Kidney capillary endothelial cell (primary cell): Measurements from ENCODE around the gene CLASP1.
"Not testable (repeated sequence)": the region's sequence is repeated elsewhere in the genome, so short reads cannot be mapped to it uniquely, and the experiment has no call there.

Experiments used
- DNase-seq: peaks from one replicate; pipeline ENCODE4 v3.0.0-alpha.2; 2018; ENCODE audit warnings: low spot score

Gene CLASP1

GRCh38 chr2:121649149-121649595 is at the start of gene CLASP1:
CLASP1 (minus strand) TSS chr2:121649462; CDS start chr2:121605895, 43,567 bp downstream.
- peak; percentile 14 for DNase-seq

DNA sequence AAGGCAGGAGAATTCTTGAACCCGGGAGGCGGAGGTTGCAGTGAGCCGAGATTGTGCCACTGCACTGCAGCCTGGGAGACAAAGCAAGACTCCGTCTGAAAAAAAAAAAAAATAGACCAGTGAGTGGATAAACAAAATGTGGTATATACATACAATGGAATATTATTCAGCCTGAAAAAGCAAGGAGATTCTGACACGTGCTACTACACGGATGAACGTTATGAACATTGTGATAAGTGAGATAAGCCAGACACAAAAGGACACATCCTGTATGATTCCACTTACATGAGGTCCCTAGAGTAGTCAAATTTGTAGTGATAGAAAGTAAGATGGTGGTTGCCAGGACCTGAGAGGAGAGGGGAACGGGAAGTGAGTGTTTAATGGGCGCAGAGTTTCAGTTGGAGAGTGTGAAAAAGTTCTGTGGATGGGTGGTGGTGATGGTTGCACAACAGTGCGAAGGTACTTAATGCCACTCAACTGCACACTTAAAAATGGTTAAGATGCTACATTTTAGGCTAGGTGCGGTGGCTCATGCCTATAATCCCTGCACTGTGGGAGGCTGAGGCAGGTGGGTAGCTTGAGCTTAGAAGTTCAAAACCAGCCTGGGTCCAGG is 49.2 kb upstream of the CLASP1 start:
- DNase-seq = no peak

DNA sequence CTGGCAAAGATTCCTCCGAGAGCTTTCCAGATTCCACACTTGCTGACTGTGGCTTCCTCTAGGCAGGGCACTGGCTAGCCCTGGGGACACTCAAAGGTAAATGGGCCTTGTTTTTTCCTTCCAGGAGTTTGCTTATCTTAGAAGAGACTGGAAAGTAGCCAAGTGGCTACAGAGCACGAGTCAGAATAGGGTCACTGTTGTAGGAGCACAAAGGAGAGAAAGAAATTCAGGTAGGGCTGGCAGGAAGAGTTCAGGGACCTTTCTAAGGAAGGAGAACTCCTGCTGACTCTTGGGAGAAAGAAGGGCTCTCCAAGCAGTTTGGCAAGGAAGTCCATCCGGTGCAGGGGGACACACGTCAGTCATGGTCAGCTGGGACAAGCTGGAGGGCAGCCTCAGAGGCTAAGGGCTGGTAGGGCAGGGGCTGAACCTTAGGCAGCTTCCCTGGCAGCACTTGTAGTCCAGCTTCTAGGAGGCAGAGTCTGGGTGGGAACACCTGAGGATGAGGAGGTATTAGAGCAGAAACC is 47.9 kb upstream of the CLASP1 start:
- peak; percentile 51 for DNase-seq

DNA sequence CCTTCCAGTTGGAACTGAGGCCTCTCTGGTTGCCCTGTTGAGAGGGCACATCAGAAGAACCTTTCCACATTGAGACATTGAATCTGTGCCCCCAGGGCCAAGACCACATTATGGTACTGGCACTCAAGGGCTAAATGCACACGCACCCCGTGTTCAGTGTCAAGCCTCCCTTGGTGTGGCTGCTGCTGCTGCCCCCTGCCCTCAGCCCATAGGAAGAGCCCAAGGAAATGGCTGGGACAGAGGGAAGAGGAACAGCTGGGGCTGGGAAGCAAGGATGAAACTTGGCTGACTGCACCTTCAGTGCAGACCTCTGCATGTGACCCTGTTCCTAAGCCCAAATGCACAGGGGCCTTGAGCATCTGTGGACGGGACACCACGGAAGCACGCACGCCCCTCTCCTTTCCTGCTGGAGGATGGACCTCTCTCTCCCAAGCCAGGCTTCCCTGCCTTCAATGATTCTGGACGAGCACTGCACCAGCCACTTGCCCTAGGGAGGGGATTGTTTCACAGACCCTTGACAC is 47.2 kb upstream of the CLASP1 start:
- DNase-seq = no peak

GRCh38 chr2:121695171-121695451 is 45.8 kb upstream of the CLASP1 start:
- no peak for DNase-seq

GRCh38 chr2:121694398-121695170 is 45.3 kb upstream of the CLASP1 start:
- DNase-seq = no peak

- not testable (repeated sequence) for DNase-seq
Measured at GRCh38 chr2:121690572-121690971, 41.3 kb upstream of the CLASP1 start.

DNA sequence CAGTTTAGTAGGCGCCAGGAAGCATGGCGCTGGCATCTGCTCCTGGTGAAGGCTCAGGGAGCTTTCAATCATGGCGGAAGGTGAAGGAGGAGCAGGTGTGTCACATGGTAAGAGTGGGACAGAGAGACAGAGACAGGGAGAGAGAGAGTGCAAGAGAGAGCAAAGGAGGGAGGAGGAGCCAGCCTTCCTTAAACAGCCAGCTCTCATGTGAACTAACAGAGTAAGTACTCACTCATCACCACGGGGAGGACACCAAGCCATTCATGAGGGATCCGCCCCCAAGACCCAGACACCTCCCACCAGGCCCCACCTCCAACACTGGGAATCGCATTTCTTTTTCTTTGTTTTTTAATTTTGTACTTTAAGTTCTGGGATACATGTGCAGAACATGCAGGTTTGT is 40.8 kb upstream of the CLASP1 start:
- DNase-seq = no peak

DNA sequence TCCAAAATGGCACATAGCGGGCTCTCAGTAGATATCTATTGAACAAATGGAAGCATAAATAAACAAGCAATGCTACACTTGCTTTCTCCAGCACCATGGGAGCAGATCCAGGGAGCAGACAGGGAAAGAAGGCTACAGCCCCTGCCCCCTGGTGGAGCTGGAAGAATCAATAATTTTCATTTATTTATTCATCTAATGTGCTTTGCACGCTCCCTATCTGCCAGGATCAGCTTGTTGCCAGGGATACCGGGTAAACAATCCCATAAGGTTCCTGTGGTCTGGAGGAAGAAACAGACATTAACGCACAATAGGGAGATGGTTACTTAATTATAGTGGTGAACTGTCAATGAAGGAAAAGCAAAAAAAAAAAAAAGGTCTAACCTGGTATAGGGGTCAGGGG is 40.1 kb upstream of the CLASP1 start:
- DNase-seq = no peak

DNA sequence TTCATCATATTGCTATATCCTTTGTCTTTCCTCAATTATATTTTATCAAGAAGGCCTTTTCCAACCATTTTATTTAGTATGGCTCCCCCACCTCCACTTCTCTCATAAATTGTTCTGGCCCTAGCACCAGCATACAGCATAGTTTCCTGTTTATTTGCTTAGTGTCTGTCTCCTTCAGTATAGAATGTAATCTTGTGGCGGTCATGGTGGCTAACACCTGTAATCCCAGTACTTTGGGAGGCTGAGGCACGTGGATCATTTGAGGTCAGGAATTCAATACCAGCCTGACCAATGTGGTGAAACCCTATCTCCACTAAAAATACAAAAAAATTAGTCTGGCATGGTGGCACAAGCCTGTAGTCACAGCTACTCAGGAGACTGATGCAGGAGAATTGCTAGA is 39.6 kb upstream of the CLASP1 start:
- no peak for DNase-seq

DNA sequence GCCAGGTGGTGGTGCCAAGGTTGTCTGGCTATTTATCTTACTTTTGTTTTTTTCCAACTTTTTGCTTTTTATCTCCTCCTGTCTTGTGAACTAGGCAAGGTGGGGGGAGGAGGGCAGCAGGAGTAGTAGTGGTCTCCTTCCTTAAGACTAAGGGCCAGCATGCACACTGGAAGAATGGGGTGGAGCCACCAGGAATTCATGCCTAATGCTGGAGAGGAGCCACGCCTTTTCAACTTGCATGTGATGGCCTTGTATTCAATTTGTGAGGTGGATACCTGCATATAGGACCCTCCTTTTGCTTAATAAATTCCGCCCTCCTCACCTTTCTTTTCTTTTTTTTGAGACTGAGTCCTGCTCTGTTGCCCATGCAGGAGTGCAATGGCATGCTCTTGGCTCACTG is 37.6 kb upstream of the CLASP1 start:
- DNase-seq = no peak

GRCh38 chr2:121686218-121686617 is 37.0 kb upstream of the CLASP1 start:
- DNase-seq = no peak

GRCh38 chr2:121682396-121683298 is 33.4 kb upstream of the CLASP1 start:
- no peak for DNase-seq

GRCh38 chr2:121677855-121678254 is 28.6 kb upstream of the CLASP1 start:
- DNase-seq = no peak

DNA sequence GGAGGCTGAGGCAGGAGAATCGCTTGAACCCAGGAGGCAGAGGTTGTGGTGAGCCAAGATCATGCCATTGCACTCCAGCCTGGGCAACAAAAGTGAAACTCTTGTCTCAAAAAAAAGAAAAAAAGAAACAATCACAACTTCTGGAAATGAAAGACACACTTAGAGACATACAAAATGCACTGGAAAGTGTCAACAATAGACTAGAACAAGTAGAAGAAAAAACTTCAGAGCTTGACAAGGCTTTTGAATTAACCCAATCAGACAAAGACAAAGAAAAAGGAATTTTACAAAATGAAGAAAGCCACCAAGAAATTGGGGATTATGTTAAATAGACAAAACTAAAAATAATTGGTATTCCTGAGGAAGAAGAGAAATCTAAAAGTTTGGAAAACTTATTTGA is 22.4 kb upstream of the CLASP1 start:
- not testable (repeated sequence) for DNase-seq

DNA sequence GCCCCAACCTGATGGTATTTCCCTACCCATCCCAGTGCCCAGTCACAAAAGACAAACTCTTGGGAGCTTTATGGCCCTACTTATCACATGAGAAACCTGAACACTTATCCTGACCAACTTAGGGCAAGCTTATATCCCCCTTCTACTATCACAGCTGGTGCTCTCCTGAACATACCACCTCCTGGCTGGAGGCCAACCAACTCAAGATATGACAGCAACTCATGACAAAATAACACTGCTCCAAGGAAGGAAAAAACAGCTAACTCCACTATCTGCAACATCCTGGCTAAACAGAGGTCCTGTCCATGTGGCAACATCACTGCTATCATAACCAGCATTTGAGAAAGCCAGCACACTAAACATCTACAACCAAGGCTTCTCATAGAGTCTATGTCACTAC is 20.9 kb upstream of the CLASP1 start:
- no peak for DNase-seq

GRCh38 chr2:121667618-121668017 is 18.4 kb upstream of the CLASP1 start:
- no peak for DNase-seq

GRCh38 chr2:121666042-121666441 is 16.8 kb upstream of the CLASP1 start:
- DNase-seq = no peak

- DNase-seq = no peak
Measured at GRCh38 chr2:121665504-121665903, 16.2 kb upstream of the CLASP1 start.

- no peak for DNase-seq
Measured at GRCh38 chr2:121664713-121665112, 15.5 kb upstream of the CLASP1 start.

- no peak for DNase-seq
Measured at GRCh38 chr2:121664086-121664485, 14.8 kb upstream of the CLASP1 start.

DNA sequence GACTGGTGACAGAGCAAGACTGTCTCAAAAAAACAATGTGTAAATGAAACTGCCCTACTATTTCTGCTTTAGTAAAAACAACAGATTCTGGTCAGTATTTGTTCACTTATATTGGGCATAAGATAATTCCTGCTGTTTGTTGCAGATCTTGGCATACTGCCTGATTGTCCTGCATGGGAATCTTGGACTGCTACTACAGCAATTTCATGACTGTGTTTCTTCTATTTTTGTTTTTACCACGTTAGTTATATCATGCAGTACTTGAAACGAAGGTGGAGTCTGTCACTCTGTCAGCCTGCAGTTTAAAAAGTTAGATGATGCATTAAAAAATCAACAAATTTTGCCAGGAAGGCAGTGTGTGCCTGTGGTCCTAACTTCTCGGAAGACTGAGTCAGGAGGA is 14.2 kb upstream of the CLASP1 start:
- no peak for DNase-seq
